Measurements from ENCODE around the gene CTBP2. TPM values are rescaled to one million over a fixed set of nuclear protein-coding genes. Genes with fewer than 3 reads are reported as not detected.

Gene CTBP2
- total and polyA plus RNA-seq, 4 donors = 32.4 to 85.7 (median 68.7) TPM

GRCh38 chr10:124995605-124996004 is 164.8 kb downstream of the CTBP2 start:
- 67 to 78% methylated on average over 11 of the region's 11 CpGs for WGBS, 2 donors
- no peaks in the 10 kb centered on the region for H3K4me1 ChIP-seq (ENCODE audit: control insufficient read depth in 1 of 2, insufficient read depth in 2 of 2, low read length in 2 of 2)
- ATAC-seq (ENCODE audit: low FRiP score) = no peak
- no peaks in the 10 kb centered on the region for H3K27me3 ChIP-seq (ENCODE audit: control insufficient read depth in 1 of 2, insufficient read depth in 2 of 2, low read length in 1 of 2)
- intact Hi-C loops (cut with DNase I) = loop anchor here in 1 of 2 donors (5.0 kb wide), 2 partner anchors 62 to 162 kb away; no protein-coding TSS in a partner anchor
- no peaks in the 10 kb centered on the region for H3K9me3 ChIP-seq (ENCODE audit: control insufficient read depth, low read length)
- H3K27ac ChIP-seq (ENCODE audit: low read depth in 1 of 2, low read length in 2 of 2) = no peak overlapping the region
- H3K4me3 ChIP-seq (ENCODE audit: low read length in 2 of 2) = no peak overlapping the region
- DNase-seq = peak in 1 of 2 donors; percentile 35
- H3K36me3 ChIP-seq (ENCODE audit: control insufficient read depth in 1 of 2, insufficient read depth in 2 of 2, low read length in 1 of 2) = peaks cover 0 to under 1% of the 10 kb centered on the region in 2 donors

GRCh38 chr10:124994573-124995473 is 165.5 kb downstream of the CTBP2 start:
- Histone ChIP-seq H3K36me3 (ENCODE audit: control insufficient read depth in 1 of 2, insufficient read depth in 2 of 2, low read length in 1 of 2) (peaks cover 0 to 2% of the 10 kb centered on the region in 2 donors), H3K27me3 (ENCODE audit: control insufficient read depth in 1 of 2, insufficient read depth in 2 of 2, low read length in 1 of 2) (no peaks in the 10 kb centered on the region), H3K9me3 (ENCODE audit: control insufficient read depth, low read length) (no peaks in the 10 kb centered on the region), H3K4me3 (ENCODE audit: low read length in 2 of 2) (no peak overlapping the region), H3K4me1 (ENCODE audit: control insufficient read depth in 1 of 2, insufficient read depth in 2 of 2, low read length in 2 of 2) (no peaks in the 10 kb centered on the region), H3K27ac (ENCODE audit: low read depth in 1 of 2, low read length in 2 of 2) (no peak overlapping the region)
- intact Hi-C loops (cut with DNase I) = loop anchor here in 1 of 2 donors (5.0 kb wide), 4 partner anchors 52 to 347 kb away; no protein-coding TSS in a partner anchor
- no peak for ATAC-seq (ENCODE audit: low FRiP score)
- 62 to 66% methylated on average over 31 of the region's 31 CpGs for WGBS, 2 donors
- no peak for DNase-seq

- 78 to 80% methylated on average over 21 of the region's 21 CpGs for WGBS, 2 donors
- H3K4me3 ChIP-seq (ENCODE audit: low read length in 2 of 2) = no peak overlapping the region
- intact Hi-C loops (cut with DNase I) = loop anchor here in 1 of 2 donors (5.0 kb wide), 2 partner anchors 53 to 348 kb away; no protein-coding TSS in a partner anchor
- ATAC-seq (ENCODE audit: low FRiP score) = no peak
- H3K27me3 ChIP-seq (ENCODE audit: control insufficient read depth in 1 of 2, insufficient read depth in 2 of 2, low read length in 1 of 2) = no peaks in the 10 kb centered on the region
- peaks cover 0 to 2% of the 10 kb centered on the region in 2 donors for H3K36me3 ChIP-seq (ENCODE audit: control insufficient read depth in 1 of 2, insufficient read depth in 2 of 2, low read length in 1 of 2)
- no peaks in the 10 kb centered on the region for H3K9me3 ChIP-seq (ENCODE audit: control insufficient read depth, low read length)
- no peak for DNase-seq
- no peak overlapping the region for H3K27ac ChIP-seq (ENCODE audit: low read depth in 1 of 2, low read length in 2 of 2)
- H3K4me1 ChIP-seq (ENCODE audit: control insufficient read depth in 1 of 2, insufficient read depth in 2 of 2, low read length in 2 of 2) = no peaks in the 10 kb centered on the region
Observed at GRCh38 chr10:124993736-124994451, 166.5 kb downstream of the CTBP2 start.

GRCh38 chr10:124993345-124993708 is 167.0 kb downstream of the CTBP2 start:
- peaks cover 0 to 2% of the 10 kb centered on the region in 2 donors for H3K36me3 ChIP-seq (ENCODE audit: control insufficient read depth in 1 of 2, insufficient read depth in 2 of 2, low read length in 1 of 2)
- no peak overlapping the region for H3K27ac ChIP-seq (ENCODE audit: low read depth in 1 of 2, low read length in 2 of 2)

DNA sequence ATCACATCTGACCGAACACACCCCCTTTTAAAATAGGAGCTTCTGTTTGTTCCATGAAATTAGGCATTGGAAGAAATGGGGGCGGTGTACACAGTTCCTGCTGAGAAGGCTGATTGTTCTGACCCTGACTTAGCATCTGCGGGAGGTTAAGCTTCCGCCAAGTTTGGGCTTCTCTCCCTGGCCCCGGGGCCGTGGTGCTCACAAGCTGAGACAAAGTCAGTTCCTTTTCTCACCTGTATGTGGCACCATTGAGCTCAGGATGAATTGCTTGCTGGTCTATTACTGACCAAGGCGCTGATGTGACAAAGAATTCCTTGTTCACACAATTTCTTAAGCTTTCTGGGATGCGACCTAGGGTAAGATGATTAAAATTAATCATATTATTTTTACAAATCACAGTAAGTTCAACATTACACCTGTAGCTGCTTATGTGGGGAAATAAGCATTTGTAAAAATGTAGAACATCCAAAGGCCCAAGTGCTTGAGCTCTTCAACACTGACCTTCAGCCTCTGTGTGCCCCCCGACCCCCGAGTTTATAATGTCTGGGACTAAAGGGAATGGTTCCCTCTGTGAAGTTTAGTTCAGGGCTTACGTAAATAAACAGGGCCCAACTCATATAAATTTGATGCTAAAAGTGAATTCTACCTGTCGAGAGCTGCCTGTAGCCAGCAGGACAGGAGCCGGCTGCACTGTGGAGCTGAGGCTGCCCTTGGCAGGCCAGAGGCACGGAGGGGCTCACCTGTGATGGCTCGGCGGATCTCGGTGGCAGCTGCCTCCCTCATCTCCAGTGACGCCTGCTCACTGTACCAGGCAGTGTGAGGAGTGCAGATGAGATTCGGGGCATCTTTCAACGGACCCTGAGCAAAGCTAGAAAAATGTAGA is 167.7 kb downstream of the CTBP2 start:
- ATAC-seq (ENCODE audit: low FRiP score) = peak; percentile 86
- Histone ChIP-seq H3K4me3 (ENCODE audit: low read length in 2 of 2) (no peak overlapping the region), H3K4me1 (ENCODE audit: control insufficient read depth in 1 of 2, insufficient read depth in 2 of 2, low read length in 2 of 2) (no peaks in the 10 kb centered on the region), H3K9me3 (ENCODE audit: control insufficient read depth, low read length) (no peaks in the 10 kb centered on the region), H3K27me3 (ENCODE audit: control insufficient read depth in 1 of 2, insufficient read depth in 2 of 2, low read length in 1 of 2) (no peaks in the 10 kb centered on the region), H3K27ac (ENCODE audit: low read depth in 1 of 2, low read length in 2 of 2) (no peak overlapping the region), H3K36me3 (ENCODE audit: control insufficient read depth in 1 of 2, insufficient read depth in 2 of 2, low read length in 1 of 2) (peaks cover 0 to 2% of the 10 kb centered on the region in 2 donors)
- peak; percentile 77 to 89 for DNase-seq
- WGBS, 2 donors = 53 to 56% methylated on average over 20 of the region's 20 CpGs
- intact Hi-C loops (cut with DNase I) = loop anchor here in 1 of 2 donors (5.0 kb wide), 2 partner anchors 55 to 350 kb away; no protein-coding TSS in a partner anchor

More at GRCh38 chr10:124993345-124993708, 167.0 kb downstream of the CTBP2 start:
- no peak for ATAC-seq (ENCODE audit: low FRiP score)
- no peak for DNase-seq
- Histone ChIP-seq H3K4me1 (ENCODE audit: control insufficient read depth in 1 of 2, insufficient read depth in 2 of 2, low read length in 2 of 2) (no peaks in the 10 kb centered on the region), H3K9me3 (ENCODE audit: control insufficient read depth, low read length) (no peaks in the 10 kb centered on the region), H3K4me3 (ENCODE audit: low read length in 2 of 2) (no peak overlapping the region), H3K27me3 (ENCODE audit: control insufficient read depth in 1 of 2, insufficient read depth in 2 of 2, low read length in 1 of 2) (no peaks in the 10 kb centered on the region)
- intact Hi-C loops (cut with DNase I) = loop anchor here in 1 of 2 donors (5.0 kb wide), 2 partner anchors 54 to 349 kb away; no protein-coding TSS in a partner anchor
- WGBS, 2 donors = 86 to 91% methylated on average over 4 of the region's 4 CpGs

DNA sequence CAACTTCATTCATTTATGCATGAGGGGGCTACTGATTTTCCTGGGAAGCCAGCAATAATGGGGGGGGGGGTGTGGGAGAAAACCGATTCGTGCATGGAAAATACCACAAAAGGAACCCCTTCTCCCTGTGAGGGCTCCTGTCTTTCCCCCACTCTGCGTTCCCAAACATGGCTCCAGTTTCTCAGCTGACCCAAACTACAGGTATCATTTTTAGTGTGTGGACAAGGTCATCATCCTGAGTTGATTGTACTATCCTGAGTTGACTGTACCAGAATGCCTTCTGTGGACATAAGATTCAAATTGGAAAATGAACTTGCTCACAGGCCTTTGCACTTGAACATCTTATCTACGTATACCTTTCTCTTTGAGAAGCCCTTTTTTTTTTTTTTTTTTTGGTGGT is 168.5 kb downstream of the CTBP2 start:
- Histone ChIP-seq H3K4me1 (ENCODE audit: control insufficient read depth in 1 of 2, insufficient read depth in 2 of 2, low read length in 2 of 2) (no peaks in the 10 kb centered on the region), H3K4me3 (ENCODE audit: low read length in 2 of 2) (no peak overlapping the region), H3K27me3 (ENCODE audit: control insufficient read depth in 1 of 2, insufficient read depth in 2 of 2, low read length in 1 of 2) (no peaks in the 10 kb centered on the region), H3K9me3 (ENCODE audit: control insufficient read depth, low read length) (no peaks in the 10 kb centered on the region), H3K27ac (ENCODE audit: low read depth in 1 of 2, low read length in 2 of 2) (no peak overlapping the region), H3K36me3 (ENCODE audit: control insufficient read depth in 1 of 2, insufficient read depth in 2 of 2, low read length in 1 of 2) (peaks cover 0 to 2% of the 10 kb centered on the region in 2 donors)
- ATAC-seq (ENCODE audit: low FRiP score) = no peak
- 76 to 82% methylated on average over 4 of the region's 4 CpGs for WGBS, 2 donors
- no peak for DNase-seq
- intact Hi-C loops (cut with DNase I) = loop anchor here in 1 of 2 donors (5.0 kb wide), 2 partner anchors 55 to 350 kb away; no protein-coding TSS in a partner anchor

GRCh38 chr10:124990671-124991625 is 169.4 kb downstream of the CTBP2 start:
- intact Hi-C loops (cut with DNase I) = loop anchor here in 1 of 2 donors (5.0 kb wide), 2 partner anchors 56 to 351 kb away; no protein-coding TSS in a partner anchor
- H3K4me1 ChIP-seq (ENCODE audit: control insufficient read depth in 1 of 2, insufficient read depth in 2 of 2, low read length in 2 of 2) = no peaks in the 10 kb centered on the region
- no peaks in the 10 kb centered on the region for H3K9me3 ChIP-seq (ENCODE audit: control insufficient read depth, low read length)
- WGBS, 2 donors = 30 to 33% methylated on average over 14 of the region's 14 CpGs
- H3K4me3 ChIP-seq (ENCODE audit: low read length in 2 of 2) = no peak overlapping the region
- peaks cover 0 to 2% of the 10 kb centered on the region in 2 donors for H3K36me3 ChIP-seq (ENCODE audit: control insufficient read depth in 1 of 2, insufficient read depth in 2 of 2, low read length in 1 of 2)
- DNase-seq = no peak
- no peak for ATAC-seq (ENCODE audit: low FRiP score)
- peak overlapping the region in 1 of 2 donors; percentile 37 for H3K27ac ChIP-seq (ENCODE audit: low read depth in 1 of 2, low read length in 2 of 2)
- no peaks in the 10 kb centered on the region for H3K27me3 ChIP-seq (ENCODE audit: control insufficient read depth in 1 of 2, insufficient read depth in 2 of 2, low read length in 1 of 2)

Data from aorta (tissue), 5 donors.